Measurements from ENCODE around the gene FAM170B.

DNA sequence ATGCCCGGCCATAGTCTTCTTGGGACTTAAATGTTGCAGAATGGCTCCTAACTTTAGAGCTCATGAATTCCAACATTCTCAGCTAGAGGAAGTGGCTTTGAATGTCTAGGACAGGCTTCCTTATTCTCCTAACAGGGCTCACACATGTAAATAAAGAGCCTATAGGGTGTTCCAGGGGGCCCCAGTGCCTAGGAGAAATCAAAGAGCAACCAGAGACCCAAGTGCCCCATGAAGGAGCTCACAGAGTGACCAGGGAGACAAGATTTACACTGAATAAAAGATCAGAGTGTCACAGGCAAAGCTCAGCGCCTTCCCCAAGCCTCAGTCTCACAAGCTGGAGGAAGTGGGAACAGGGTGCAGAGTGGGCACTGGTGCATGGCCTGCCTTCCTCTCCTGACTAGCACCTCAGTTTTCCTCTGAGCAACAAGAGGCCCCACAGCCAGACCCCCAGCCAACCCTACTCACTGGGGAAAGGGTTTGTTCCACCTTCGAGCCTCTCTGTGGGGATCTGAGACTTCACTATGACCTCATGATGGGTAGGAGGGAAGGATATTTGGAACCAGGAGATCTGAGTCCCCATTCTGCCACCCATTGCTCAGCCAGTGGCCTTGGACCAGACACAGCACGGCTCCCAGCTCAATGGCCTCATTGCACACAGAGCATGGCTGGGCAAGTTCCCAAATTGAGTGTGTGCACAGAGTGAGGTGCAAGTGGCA lies 38.4 kb upstream of the FAM170B start:
- TF ChIP-seq, protein P1, sequence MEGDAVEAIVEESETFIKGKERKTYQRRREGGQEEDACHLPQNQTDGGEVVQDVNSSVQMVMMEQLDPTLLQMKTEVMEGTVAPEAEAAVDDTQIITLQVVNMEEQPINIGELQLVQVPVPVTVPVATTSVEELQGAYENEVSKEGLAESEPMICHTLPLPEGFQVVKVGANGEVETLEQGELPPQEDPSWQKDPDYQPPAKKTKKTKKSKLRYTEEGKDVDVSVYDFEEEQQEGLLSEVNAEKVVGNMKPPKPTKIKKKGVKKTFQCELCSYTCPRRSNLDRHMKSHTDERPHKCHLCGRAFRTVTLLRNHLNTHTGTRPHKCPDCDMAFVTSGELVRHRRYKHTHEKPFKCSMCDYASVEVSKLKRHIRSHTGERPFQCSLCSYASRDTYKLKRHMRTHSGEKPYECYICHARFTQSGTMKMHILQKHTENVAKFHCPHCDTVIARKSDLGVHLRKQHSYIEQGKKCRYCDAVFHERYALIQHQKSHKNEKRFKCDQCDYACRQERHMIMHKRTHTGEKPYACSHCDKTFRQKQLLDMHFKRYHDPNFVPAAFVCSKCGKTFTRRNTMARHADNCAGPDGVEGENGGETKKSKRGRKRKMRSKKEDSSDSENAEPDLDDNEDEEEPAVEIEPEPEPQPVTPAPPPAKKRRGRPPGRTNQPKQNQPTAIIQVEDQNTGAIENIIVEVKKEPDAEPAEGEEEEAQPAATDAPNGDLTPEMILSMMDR (conservative IDR thresholded peaks at IDR 0.05): no peak
- no peak for TF ChIP-seq EZH2 (IDR thresholded peaks at IDR 0.05; ENCODE audit: low read depth)
